Left renal cortex interstitium (tissue), 4 donors: ENCODE data around the gene NTSR2. TPM values are rescaled to one million over a fixed set of nuclear protein-coding genes. Genes with fewer than 3 reads are reported as not detected.

Experiments
- DNase-seq, 4 donors: peaks; one replicate each; pipeline ENCODE4 v3.0.0-alpha.2; 2013; ENCODE audit warnings: low read depth in 4 of 4, low spot score in 2 of 4, missing footprints in 1 of 4
- polyA plus RNA-seq, 4 donors: library from polyadenylated mRNA; unstranded; fragments of 120-200 nt; gene quantifications; one replicate each; pipeline ENCODE4 v1.2.1, GENCODE V29; 2013; ENCODE audit not compliant: insufficient read length in 4 of 4

NTSR2 gene, protein sequence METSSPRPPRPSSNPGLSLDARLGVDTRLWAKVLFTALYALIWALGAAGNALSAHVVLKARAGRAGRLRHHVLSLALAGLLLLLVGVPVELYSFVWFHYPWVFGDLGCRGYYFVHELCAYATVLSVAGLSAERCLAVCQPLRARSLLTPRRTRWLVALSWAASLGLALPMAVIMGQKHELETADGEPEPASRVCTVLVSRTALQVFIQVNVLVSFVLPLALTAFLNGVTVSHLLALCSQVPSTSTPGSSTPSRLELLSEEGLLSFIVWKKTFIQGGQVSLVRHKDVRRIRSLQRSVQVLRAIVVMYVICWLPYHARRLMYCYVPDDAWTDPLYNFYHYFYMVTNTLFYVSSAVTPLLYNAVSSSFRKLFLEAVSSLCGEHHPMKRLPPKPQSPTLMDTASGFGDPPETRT
- polyA plus RNA-seq, result not detected

DNA sequence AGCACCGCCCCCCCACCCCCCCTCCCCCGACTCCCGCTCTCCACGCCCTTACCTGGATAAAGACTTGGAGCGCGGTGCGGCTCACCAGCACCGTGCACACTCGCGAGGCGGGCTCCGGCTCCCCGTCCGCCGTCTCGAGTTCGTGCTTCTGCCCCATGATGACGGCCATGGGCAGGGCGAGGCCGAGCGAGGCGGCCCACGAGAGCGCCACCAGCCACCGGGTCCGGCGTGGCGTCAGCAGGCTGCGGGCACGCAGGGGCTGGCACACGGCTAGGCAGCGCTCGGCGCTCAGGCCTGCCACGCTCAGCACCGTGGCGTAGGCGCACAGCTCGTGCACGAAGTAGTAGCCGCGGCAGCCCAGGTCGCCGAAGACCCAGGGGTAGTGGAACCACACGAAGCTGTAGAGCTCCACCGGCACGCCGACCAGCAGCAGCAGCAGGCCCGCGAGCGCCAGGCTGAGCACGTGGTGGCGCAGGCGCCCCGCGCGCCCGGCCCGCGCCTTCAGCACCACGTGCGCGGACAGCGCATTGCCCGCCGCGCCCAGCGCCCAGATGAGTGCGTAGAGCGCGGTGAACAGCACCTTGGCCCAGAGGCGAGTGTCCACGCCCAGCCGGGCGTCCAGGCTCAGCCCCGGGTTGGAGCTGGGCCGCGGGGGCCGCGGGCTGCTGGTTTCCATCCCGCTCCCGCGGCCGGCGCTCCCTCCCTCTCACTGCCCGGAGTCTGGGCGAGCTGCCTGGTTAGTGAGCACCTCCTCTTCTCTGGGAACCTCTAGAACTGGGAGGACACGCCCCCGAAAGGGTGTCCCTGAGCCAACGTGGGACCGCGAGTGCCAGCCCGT lies at the start of gene NTSR2:
TSS of gene NTSR2 (minus strand) at position 742 of the 838 bp plus-strand sequence. CDS start at position 676, 66 bp downstream.
- DNase-seq, result peak; percentile 31 to 72 (median 54)

DNA sequence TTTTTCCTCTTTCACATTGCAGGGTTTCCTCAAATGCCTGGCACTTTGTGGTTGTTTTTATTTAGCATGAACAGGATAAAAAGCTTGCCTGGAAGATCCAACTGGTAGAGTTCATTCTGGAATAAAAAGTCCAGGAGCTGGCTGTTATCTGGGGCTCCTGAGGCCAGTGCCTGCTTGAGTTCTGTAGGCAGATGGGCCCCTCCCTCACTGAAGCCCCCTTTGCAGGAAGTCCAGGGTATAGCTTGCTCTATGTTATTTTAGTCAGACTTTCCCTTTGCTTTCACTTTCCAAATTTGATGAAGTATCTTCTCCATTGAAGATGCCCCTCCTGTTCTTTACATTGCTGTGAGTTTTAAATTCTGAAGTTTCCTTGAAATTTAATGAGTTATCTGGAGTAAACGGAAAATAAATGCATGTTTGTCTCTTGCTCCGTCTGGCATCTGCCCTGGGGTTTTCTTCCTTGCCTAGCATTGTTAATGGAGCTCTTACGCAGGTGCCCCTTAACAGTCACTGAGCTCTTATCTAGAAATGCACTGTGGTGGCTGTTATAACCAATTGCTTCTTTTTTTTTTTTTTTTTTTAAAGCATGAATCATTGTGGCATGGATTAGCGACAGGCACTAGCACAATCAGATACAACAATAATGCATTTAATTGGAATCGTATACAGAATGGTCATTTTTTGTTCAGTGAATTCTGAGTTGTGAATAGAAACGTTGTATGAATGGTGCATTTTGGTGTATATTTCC lies 49.4 kb upstream of the NTSR2 start:
- DNase-seq, result no peak

DNA sequence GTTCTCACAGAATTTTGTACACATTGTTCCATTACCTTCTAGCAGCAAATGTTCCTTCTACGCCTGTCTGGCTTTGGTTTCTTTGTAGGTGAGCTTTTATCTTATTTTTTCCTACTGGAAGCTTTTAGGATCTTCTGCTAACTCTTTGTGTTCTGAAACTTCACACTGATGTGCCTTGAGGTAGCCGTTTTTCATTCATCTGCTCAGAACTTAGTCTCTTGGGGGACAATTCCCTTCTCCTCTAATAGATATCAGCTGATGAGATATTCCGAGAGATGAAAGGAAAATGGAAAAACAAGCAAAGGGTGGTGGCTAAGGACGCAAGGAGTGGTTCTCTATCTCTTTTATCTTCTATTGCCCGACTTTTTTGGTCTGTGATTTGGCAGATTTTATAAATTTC lies 48.6 kb upstream of the NTSR2 start:
- DNase-seq, result no peak

DNA sequence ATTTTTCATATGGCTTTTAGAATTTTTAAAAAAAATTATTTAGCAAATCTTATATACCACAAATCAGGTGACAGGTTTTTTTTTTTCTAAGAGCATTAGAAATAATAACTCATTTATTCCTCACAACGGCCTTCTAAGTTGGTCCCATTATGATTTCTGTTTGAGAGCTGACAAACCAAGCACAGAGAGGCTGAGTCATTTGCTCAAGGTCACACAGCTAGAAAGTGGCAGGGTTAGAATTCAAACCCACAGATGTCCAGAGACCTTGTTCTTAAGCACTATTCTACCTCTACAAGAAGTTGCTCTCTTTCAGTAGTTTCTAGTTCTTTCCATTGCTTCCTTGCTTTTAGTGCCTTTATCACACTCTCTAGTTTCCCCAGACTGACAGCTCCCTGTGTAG lies 47.6 kb upstream of the NTSR2 start:
- no peak for DNase-seq

DNA sequence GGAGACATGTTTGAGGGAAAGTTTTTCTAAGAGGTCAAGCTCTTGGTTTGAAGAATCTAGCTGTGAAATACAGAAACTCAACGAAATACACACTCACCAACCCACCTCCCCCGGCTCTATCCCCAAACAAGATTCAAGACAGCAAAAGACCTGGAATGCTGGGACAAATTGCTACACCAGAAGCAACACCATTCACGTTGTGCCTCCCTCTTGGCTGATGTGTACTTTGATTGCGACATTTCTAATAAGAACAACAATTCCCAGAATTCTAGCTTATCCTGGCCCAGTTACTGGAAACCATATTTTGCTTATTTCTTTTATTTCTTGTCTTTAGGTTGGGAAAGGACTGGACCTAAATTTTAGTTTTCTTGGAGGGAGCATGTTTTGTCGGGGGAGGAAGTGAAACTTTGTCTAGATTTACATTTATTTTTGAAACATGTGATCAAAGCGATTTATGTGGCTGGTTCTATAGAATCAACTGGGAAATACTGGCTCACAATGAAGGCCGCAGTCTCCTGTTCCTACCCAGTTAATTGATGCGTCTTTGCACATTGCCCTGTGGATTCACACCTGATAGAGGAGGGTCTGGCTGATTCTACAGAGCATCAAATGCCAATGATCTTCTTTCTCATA lies 46.8 kb upstream of the NTSR2 start:
- DNase-seq, result no peak

DNA sequence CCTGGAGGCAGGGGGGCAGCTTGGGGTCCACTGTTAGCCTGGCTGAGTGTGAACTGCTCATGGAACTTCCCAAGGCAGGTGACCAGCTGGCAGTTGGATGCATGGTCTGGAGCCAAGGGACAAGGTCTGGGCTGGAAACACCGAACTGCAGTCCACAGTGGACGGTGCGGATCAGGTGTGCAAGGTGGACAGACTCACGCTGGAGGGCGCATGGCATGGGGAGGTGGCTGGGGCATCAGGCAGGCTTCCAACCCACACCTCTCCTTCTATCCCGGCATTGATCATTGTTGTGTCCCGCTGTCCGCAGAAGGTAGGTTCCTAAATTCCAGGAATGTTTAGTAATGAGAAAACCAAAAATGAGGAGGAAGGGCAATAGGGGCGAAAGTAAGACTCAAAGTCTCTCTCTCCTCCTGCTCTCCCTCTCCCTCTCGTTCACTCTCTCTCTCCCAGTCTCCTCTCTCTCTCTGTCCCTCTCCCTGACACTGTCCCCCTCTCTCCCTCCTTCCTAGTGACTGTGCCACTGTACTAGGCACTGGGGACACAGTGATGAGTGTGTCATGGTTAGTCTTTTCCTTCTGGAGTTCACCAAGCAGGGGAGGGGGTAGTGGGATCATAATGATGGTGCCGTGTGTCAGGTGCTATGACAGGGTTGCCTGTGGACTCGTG lies 46.1 kb upstream of the NTSR2 start:
- DNase-seq, result no peak

DNA sequence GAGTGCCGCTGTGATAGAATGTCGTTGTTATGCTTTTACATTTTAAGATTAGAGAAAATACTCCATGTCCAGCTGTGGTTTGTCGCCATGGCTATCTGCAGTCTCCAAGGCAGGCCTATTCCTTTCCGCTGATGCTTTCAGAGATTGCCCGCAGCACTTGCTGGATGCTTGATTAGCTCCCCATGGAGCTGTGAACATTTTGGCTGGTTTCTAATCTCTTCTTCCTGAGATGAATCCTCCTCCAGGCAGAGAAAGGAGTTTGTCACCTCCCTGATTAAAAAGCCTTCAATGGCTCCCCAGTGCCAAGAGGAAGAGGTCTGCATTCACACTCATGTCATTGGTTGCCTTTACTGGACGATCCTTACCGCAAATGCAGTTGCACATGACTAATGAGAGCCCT lies 43.8 kb upstream of the NTSR2 start:
- no peak for DNase-seq

DNA sequence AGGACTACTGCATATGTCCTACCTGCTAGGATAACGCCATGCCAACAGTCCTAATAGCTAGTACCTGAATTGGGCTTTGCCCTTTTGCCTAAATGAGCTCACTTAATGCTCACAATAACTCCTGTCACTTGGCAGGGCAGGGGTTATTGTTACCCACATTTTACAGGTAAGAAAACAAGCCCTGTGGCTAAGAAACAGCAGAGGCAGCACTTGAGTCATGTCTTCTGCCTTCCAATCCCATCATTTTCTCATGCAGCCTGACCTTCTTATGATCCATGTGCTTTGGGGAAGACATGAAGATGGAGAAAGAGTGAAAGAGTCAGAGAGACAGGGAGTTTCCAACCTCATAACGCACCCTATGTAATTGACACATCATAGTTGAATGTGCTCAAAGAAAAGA lies 42.9 kb upstream of the NTSR2 start:
- no peak for DNase-seq

DNA sequence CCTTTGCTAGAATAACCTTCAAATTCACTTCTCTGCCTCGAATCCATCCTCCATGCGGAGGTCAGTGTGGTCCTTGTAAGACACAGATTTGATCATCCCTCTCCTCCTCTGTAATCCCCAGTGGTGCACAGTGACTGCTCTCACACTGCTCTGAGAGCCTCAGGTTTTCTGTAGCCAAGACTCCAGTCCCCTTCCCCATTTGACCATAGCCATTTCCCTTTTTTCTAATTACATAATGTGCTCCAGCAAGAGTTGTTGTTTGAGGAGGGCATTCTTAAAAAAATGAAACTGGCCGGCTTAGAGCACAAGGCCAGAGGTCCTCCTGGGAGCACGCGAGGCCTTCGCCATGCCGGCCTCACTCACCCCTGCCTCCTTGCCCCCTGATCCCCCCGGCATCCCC lies 41.8 kb upstream of the NTSR2 start:
- no peak for DNase-seq

DNA sequence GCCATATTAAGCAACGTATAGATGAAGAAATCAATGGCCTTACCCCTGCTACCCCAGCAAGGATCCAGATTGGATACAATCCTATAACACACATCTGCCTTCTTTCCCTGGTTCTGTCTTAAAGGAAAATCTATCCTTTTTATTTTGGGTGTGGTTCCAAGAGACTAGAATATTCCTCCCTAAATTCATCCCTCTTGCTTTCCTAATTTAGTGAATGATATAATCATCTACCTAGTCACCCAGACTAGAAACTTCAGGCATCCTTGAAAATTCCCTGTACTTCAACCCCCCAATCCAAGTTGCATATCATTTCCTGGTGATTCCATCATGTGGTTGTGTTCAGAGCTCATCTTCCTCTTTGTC lies 41.3 kb upstream of the NTSR2 start:
- no peak for DNase-seq

DNA sequence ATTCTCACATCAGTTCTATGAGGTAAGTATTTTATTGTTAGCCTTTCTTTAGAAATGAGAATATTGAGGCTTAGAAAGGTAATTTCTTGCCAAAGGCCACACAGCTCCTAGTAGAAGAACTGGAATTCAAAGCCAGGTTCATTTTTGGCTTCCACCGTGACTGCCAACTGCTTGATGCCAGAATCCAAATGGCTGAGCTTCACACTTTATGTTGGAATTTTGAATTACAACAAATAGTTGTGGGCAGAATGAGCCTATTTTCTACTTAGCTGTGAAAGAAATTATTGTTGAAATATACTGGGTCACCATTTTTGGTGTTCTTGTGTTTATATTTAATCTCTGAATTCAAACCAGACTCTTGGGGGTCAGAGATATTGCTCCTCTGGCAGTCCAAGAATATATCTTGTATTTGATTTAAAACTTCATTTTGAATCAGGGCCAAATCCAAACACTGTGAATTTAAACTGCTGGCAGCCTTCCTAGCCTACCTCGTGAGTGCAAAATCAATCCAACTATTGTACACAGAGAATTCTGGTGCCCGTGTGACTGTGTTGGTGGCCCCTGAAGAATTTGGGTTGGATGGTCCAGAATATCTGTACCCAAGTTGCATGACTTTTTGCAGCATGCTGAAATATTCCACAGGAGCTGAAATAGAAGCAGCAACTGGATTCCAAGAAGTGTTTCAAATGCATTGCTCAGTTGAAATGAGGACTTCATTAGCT lies 40.8 kb upstream of the NTSR2 start:
- DNase-seq, result no peak

DNA sequence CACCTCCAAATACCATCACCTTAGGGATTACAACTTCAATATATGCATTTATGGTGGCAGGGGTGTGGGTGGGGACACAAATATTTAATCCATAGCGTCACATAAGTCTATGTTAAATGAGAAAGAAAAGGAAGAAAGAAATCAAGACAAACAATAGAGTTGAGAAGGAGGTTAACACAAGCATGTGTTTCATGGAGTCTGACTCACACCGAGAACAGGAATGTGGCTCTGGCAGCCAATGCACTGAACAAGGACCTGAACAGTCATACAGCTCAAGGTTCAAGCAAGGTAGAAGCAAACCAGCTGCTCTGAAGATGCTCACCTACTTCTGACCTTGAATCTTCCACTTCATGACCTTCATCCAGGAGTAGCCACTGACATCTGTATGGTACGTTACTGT lies 40.2 kb upstream of the NTSR2 start:
- no peak for DNase-seq

DNA sequence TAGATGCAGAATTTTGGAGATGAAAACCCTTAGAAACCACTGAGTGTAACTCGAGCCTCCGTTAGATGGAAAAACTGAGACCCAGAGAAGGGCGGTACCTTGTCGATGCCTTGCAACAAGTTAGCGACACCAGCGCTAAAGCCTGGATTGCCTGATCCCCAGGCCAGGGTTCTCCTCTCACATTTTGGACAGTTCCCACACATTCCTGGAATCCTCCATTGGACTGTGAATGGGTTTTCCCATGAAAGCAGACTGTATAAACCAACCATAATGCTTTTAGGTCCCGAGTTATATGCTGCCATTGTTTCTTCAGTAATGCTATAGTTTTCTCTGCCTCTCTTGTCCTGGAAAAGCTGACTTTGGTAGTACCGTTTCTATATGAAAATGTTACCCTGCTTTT lies 39.3 kb upstream of the NTSR2 start:
- no peak for DNase-seq

DNA sequence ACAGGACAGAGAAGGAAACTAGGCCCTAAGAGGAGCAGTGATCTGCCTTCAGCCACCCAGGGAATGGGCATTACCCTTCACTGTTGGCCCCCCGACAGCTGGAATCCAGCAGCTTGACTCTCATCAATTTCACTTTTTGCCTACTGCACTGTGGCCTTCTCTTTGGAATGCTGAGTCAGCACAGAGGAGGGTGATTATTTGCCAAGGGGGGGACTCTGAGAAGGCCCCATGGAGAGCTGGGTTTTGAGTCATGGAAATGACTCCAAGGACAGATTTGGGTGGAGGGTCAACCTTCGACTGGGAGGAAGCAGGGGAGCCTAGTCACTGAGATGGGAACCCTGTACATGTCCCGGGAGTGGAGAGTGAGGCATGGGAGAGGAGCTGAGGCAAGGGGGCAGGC lies 38.1 kb upstream of the NTSR2 start:
- no peak for DNase-seq

DNA sequence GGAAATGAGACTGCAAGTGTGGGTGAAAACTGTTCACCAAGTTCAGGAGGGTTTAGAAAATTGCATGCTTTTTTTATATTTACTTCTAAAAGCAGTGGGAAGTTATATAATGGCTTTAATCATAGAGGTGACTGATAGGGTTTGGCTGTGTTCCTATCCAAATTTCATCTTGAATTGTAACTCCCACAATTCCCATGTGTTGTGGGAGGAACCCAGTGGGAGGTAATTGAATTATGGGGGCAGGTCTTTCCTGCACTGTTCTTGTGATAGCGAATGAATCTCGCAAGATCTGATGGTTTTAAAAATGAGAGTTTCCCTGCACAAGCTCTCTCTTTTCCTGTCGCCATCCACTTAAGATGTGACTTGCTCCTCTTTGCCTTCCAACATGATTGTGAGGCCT lies 35.7 kb upstream of the NTSR2 start:
- DNase-seq, result no peak

DNA sequence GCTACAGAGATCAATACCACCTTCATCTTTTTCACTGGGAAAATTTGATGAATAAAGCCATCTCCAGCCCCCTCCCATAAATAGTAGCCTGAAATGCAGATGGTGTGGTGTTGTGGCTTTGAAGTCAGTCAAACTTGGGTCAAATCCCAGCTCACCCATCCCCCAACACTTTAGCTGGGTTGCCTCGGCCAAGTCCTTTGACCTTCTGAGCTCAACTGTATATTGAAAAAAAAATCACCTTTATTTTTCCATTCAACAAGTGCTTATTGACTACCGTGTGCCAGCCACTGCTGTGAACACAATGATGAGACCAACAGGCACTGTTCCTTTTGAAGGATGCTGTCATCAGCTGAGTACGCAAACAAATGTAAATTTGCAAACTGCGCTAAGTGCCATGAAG lies 35.1 kb upstream of the NTSR2 start:
- no peak for DNase-seq

DNA sequence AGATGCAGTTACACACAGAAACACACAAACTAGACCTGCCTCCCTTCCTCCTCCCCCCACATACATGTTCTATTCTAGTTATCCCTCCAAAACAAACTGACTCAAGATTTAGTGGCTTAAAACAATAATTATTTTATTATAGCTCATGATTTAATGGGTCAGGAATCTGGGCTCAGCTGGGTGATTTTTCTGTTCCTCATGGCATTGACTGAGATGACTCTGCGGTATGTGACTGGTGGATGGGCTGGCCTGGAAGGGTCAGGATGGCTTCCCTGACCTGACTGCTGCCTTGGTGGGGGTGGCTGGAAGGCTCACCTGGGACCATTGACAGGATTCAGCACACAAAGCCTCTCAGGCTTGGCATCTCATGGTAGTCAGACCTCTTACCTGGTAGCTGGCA lies 33.7 kb upstream of the NTSR2 start:
- no peak for DNase-seq

DNA sequence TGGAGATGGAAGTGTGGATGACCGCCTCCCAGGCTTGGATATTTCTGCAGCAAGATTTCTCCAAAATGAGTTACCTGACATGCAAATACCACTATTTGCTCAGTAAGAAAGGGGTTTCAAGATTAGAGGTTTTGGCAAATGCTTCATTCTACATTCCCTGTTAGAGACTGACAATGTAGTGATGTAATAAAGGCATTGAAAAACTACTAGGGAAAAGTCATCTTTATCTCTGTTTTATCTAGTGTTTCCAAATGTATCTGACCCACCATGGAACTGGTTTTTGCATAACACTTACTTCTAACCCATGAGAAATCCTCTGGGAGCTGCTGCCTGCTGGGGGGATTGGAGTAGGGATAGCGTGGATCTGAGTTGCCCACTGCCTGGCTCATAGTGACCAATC lies 33.0 kb upstream of the NTSR2 start:
- no peak for DNase-seq

DNA sequence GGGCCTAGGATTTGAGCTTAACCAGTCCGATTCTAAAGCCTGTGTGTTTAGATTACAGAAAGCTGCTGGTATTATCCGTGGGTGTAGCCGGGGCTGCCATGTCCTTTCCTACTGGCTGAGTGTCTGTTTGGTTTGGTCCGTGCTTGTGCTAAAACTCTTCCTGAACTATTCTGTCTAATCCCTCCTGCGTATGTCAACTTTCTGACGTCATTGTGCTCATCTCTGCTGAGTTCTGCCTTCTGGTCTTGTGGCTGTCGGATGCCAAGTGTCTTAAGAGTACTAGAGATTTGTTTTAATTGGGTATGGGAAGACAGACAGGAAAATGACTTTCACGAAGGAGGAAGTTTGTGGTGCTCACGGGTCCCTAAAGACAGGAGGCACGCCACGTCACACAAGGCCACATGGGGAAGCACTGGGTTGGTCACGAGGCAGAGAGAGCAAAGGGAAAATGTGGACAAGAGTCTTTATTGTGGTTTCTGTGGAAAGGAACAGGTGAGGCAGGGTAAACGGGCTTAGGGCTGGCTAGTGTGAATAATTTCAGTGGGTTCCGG lies 31.8 kb upstream of the NTSR2 start:
- no peak for DNase-seq
